Keratinocyte (primary cell): ENCODE data around the gene ASTN2. TPM values are rescaled to one million over a fixed set of nuclear protein-coding genes. Genes with fewer than 3 reads are reported as not detected.

Source experiments
- DNase-seq: peaks from one replicate; pipeline ENCODE4 v3.0.0-alpha.2; 2011; ENCODE audit warnings: low read depth, missing footprints, low spot score
- FAIRE-seq: peaks from 2 replicates; lab custom pipeline; 2011; peaks lifted over from hg19 to GRCh38; lab: Jason Lieb, UNC
- H2AFZ ChIP-seq: 2 replicates; pipeline ENCODE4 v1.6.0; 2012; ENCODE audit warnings: low read length, control low read depth, inconsistent platforms; ENCODE audit not compliant: control insufficient read depth
- H3K27ac ChIP-seq: 2 replicates; pipeline ENCODE4 v1.5.1; 2011; ENCODE audit warnings: low read length; ENCODE audit not compliant: control insufficient read depth, insufficient read depth
- H3K27me3 ChIP-seq: 3 replicates; pipeline ENCODE4 v1.6.0; 2011; ENCODE audit warnings: low read length; ENCODE audit not compliant: control insufficient read depth, insufficient read depth; ENCODE audit errors: extremely low read depth
- H3K36me3 ChIP-seq, 2 experiments: 2 replicates in 1 of 2; 3 replicates in 1 of 2; pipeline ENCODE4 v1.5.1; 2011; ENCODE audit warnings: low read length in 2 of 2, mild to moderate bottlenecking in 1 of 2; ENCODE audit not compliant: control insufficient read depth in 2 of 2, insufficient read depth in 2 of 2; ENCODE audit errors: extremely low read depth in 1 of 2
- H3K4me1 ChIP-seq: 3 replicates; pipeline ENCODE4 v1.5.1; 2011; ENCODE audit warnings: low read length; ENCODE audit not compliant: control insufficient read depth, insufficient read depth; ENCODE audit errors: extremely low read depth
- H3K4me2 ChIP-seq: 3 replicates; pipeline ENCODE4 v1.6.0; 2011; ENCODE audit warnings: low read depth, low read length; ENCODE audit not compliant: control insufficient read depth, insufficient read depth; ENCODE audit errors: extremely low read depth
- H3K4me3 ChIP-seq, 3 experiments: fragments of 200-600 bp in 1 of 3; sonication (generic) in 1 of 3; 2 replicates in 2 of 3; 3 replicates in 1 of 3; pipeline ENCODE4 v1.5.1; 2011 to 2016; ENCODE audit warnings: low read length in 3 of 3, mild to moderate bottlenecking in 3 of 3, control low read depth in 2 of 3, inconsistent platforms in 1 of 3, low read depth in 1 of 3, mixed read lengths in 1 of 3, mixed run types in 1 of 3, moderate library complexity in 1 of 3; ENCODE audit not compliant: control insufficient read depth in 2 of 3, insufficient read depth in 2 of 3; ENCODE audit errors: extremely low read depth in 1 of 3
- H3K79me2 ChIP-seq: 2 replicates; pipeline ENCODE4 v1.6.0; 2012; ENCODE audit warnings: low read length; ENCODE audit not compliant: control insufficient read depth, insufficient read depth
- H3K9ac ChIP-seq: 3 replicates; pipeline ENCODE4 v1.6.0; 2011; ENCODE audit warnings: low read length; ENCODE audit not compliant: control insufficient read depth, insufficient read depth; ENCODE audit errors: extremely low read depth
- H3K9me1 ChIP-seq: 3 replicates; pipeline ENCODE4 v1.6.0; 2011; ENCODE audit warnings: low read length; ENCODE audit not compliant: control insufficient read depth, insufficient read depth; ENCODE audit errors: extremely low read depth
- H3K9me3 ChIP-seq: 2 replicates; pipeline ENCODE4 v1.5.1; 2012; ENCODE audit warnings: low read depth, low read length; ENCODE audit not compliant: control insufficient read depth
- H4K20me1 ChIP-seq: 3 replicates; pipeline ENCODE4 v1.6.0; 2011; ENCODE audit warnings: low read length; ENCODE audit not compliant: control insufficient read depth, insufficient read depth; ENCODE audit errors: extremely low read depth
- EZH2 ChIP-seq: IDR thresholded peaks from one replicate; pipeline ENCODE4 v1.6.1; 2012; ENCODE audit warnings: inconsistent platforms, mild to moderate bottlenecking, low read length, moderate library complexity
- dilution Hi-C: fragments of 300-500 bp; cut with MboI; formaldehyde crosslinking; loops from one replicate; pipeline ENCODE4 v1.7.0; 2020; ENCODE audit warnings: low sequenced_read_pairs; ENCODE audit not compliant: extremely low pct_ligation_motif_present
- polyA plus RNA-seq, 5 experiments: library from polyadenylated mRNA; depleted of rRNA in 3 of 5; stranded (reverse) in 3 of 5; stranded (forward) in 1 of 5; unstranded in 1 of 5; fragments of >200 nt; gene quantifications; 1 replicate in 1 of 5; 2 replicates in 3 of 5; 3 replicates in 1 of 5; pipeline versions ENCODE4 v1.2.1 to v1.2.3, GENCODE V29; 2011 to 2012; ENCODE audit warnings: missing spikeins in 2 of 5, low read depth in 1 of 5, low replicate concordance in 1 of 5
- TF ChIP-seq, protein P1 (sequence below), 3 experiments: IDR thresholded peaks in 1 of 3; conservative IDR thresholded peaks in 1 of 3; optimal IDR thresholded peaks in 1 of 3; 2 replicates in 2 of 3; 3 replicates in 1 of 3; pipeline versions ENCODE3 to v1.5.1; 2011; ENCODE audit warnings: low read length in 3 of 3, mild to moderate bottlenecking in 3 of 3, moderate library complexity in 2 of 3, control low read depth in 1 of 3, inconsistent platforms in 1 of 3; ENCODE audit not compliant: insufficient read depth in 2 of 3; ENCODE audit errors: extremely low read depth in 1 of 3

Gene ASTN2
- polyA plus RNA-seq, 1 donor (not counting 4 experiments of a cell fraction or from before 2014, with no cell fraction given): 0.31 TPM

DNA sequence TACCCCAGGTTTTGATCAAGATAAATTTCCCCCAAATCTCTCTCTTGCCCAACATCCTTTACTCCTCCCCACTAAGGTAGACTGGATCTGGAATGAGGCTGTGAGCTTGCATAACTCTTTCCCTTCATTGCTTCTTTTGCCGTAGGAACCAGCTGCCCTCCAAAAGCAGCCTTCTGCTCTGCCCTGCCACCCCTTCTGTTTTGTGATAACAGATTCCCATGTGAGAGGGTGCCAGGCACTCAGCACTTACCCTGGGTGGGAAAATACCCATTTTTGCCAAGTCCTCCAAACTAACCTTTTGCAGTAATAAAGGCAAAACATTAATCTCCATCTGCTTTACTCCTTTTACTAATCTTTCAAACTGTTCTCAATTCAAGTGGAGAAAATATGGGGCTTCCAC lies 182.6 kb downstream of the ASTN2 start:
- H3K4me3 ChIP-seq: no peak overlapping the region
- H3K36me3 ChIP-seq: no peaks in the 10 kb centered on the region
- H3K27ac ChIP-seq: no peak overlapping the region
- no peaks in the 10 kb centered on the region for H3K9me1 ChIP-seq
- FAIRE-seq (no peak), DNase-seq (no peak)
- no peaks in the 10 kb centered on the region for H3K79me2 ChIP-seq
- H3K27me3 ChIP-seq: no peaks in the 10 kb centered on the region
- no peak overlapping the region for H2AFZ ChIP-seq
- H4K20me1 ChIP-seq: no peaks in the 10 kb centered on the region
- no peaks in the 10 kb centered on the region for H3K4me1 ChIP-seq
- no peaks in the 10 kb centered on the region for H3K9me3 ChIP-seq
- H3K9ac ChIP-seq: no peak overlapping the region
- dilution Hi-C loops: no loop called here
- H3K4me2 ChIP-seq: no peak overlapping the region
- TF ChIP-seq, protein P1, sequence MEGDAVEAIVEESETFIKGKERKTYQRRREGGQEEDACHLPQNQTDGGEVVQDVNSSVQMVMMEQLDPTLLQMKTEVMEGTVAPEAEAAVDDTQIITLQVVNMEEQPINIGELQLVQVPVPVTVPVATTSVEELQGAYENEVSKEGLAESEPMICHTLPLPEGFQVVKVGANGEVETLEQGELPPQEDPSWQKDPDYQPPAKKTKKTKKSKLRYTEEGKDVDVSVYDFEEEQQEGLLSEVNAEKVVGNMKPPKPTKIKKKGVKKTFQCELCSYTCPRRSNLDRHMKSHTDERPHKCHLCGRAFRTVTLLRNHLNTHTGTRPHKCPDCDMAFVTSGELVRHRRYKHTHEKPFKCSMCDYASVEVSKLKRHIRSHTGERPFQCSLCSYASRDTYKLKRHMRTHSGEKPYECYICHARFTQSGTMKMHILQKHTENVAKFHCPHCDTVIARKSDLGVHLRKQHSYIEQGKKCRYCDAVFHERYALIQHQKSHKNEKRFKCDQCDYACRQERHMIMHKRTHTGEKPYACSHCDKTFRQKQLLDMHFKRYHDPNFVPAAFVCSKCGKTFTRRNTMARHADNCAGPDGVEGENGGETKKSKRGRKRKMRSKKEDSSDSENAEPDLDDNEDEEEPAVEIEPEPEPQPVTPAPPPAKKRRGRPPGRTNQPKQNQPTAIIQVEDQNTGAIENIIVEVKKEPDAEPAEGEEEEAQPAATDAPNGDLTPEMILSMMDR (optimal IDR thresholded peaks at IDR 0.05 in 1 of 3, IDR thresholded peaks at IDR 0.05 in 1 of 3, conservative IDR thresholded peaks at IDR 0.05 in 1 of 3; ENCODE audit: extremely low read depth in 1 of 3, insufficient read depth in 2 of 3, low read length in 3 of 3): no peak
- no peak for TF ChIP-seq EZH2

DNA sequence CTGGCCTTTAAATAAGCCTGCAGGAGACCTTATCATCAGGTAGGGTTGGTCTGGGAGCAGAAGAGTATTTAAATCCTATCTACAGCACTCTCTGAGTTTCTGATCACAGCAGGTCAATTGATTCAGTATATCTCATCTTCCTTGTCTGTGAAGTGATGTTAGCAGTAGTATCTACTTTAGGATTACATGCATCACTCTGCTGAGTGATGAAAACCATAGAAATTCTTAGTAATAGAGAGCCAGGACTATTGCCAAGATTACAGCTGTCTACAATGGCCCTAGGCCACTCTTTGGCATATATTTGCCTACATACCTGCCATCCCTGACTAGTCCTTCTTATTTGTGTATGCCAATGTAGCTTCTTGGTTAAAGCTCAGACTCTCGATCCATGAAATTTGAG lies 183.8 kb downstream of the ASTN2 start:
- TF ChIP-seq, protein P1 (optimal IDR thresholded peaks at IDR 0.05 in 1 of 3, IDR thresholded peaks at IDR 0.05 in 1 of 3, conservative IDR thresholded peaks at IDR 0.05 in 1 of 3; ENCODE audit: extremely low read depth in 1 of 3, insufficient read depth in 2 of 3, low read length in 3 of 3): no peak
- TF ChIP-seq EZH2: no peak
- H2AFZ ChIP-seq: no peak overlapping the region
- no peaks in the 10 kb centered on the region for H3K9me3 ChIP-seq
- no peaks in the 10 kb centered on the region for H3K36me3 ChIP-seq
- H3K9ac ChIP-seq: no peak overlapping the region
- dilution Hi-C loops: no loop called here
- H3K27ac ChIP-seq: no peak overlapping the region
- H3K4me1 ChIP-seq: no peaks in the 10 kb centered on the region
- H3K4me2 ChIP-seq: no peak overlapping the region
- no peak for FAIRE-seq
- H4K20me1 ChIP-seq: no peaks in the 10 kb centered on the region
- no peaks in the 10 kb centered on the region for H3K9me1 ChIP-seq
- no peak overlapping the region for H3K4me3 ChIP-seq
- no peaks in the 10 kb centered on the region for H3K27me3 ChIP-seq
- no peak for DNase-seq
- H3K79me2 ChIP-seq: no peaks in the 10 kb centered on the region
